Measurements from ENCODE around the gene FYN. TPM values are rescaled to one million over a fixed set of nuclear protein-coding genes. Genes with fewer than 3 reads are reported as not detected.

FYN gene
- total RNA-seq, 1 experiment from 2014 or later = 18.5 TPM

- TF ChIP-seq ZBTB33 (IDR thresholded peaks at IDR 0.05; ENCODE audit: extremely low read depth, insufficient replicate concordance, low read length) = no peak
- TF ChIP-seq SIN3A (IDR thresholded peaks at IDR 0.05; ENCODE audit: low read depth) = no peak
- TF ChIP-seq ZNF274 (IDR thresholded peaks at IDR 0.05; ENCODE audit: low read depth, low read length) = no peak
- TF ChIP-seq CBX3 (IDR thresholded peaks at IDR 0.05; ENCODE audit: low read depth) = no peak
Measured at GRCh38 chr6:111723412-111723970, 149.8 kb downstream of the FYN start (continued).

- Histone ChIP-seq H3K4me3 (replicated peaks in 1 of 2; ENCODE audit: low read depth in 1 of 2, low read length in 2 of 2) (no peak overlapping the region), H2AFZ (ENCODE audit: low read depth, low read length, poor library complexity, severe bottlenecking) (no peak overlapping the region), H3K9ac (ENCODE audit: low read length) (no peak overlapping the region), H3K9me3 (ENCODE audit: control insufficient read depth in 1 of 2, insufficient read depth in 1 of 2, low read depth in 1 of 2, low read length in 2 of 2) (no peaks in the 10 kb centered on the region), H3K4me2 (ENCODE audit: low read length) (no peak overlapping the region), H3K9me2 (ENCODE audit: insufficient read depth) (no peaks in the 10 kb centered on the region), H3K27me3 (ENCODE audit: insufficient read depth, low read length) (no peaks in the 10 kb centered on the region), H3K36me3 (ENCODE audit: control insufficient read depth in 1 of 2, insufficient read depth in 2 of 2, low read length in 2 of 2) (no peaks in the 10 kb centered on the region), H3K27ac (ENCODE audit: low read depth, low read length) (no peak overlapping the region), H4K20me1 (ENCODE audit: insufficient read depth) (no peaks in the 10 kb centered on the region), H3K4me1 (ENCODE audit: control insufficient read depth in 1 of 2, insufficient read depth in 2 of 2, low read length in 2 of 2) (no peaks in the 10 kb centered on the region), H3K79me2 (ENCODE audit: insufficient read depth, low read length) (no peaks in the 10 kb centered on the region)
- DNase-seq (ENCODE audit: low read depth, low spot score) (no peak), ATAC-seq (no peak)
- CTCF ChIA-PET = no interaction called here
- TF ChIP-seq CEBPB (IDR thresholded peaks at IDR 0.05; ENCODE audit: low read depth) (no peak), RAD21 (IDR thresholded peaks at IDR 0.05; ENCODE audit: low read depth) (no peak), CBX3 (IDR thresholded peaks at IDR 0.05; ENCODE audit: low read depth) (no peak), REST (IDR thresholded peaks at IDR 0.05; ENCODE audit: low read depth) (no peak), EZH2phosphoT487 (IDR thresholded peaks at IDR 0.05; ENCODE audit: borderline replicate concordance) (no peak), ELF1 (IDR thresholded peaks at IDR 0.05; ENCODE audit: borderline replicate concordance, low read depth) (no peak), TCF7L2 (IDR thresholded peaks at IDR 0.05; ENCODE audit: borderline replicate concordance, extremely low read depth, insufficient read depth, insufficient read length) (no peak), ZBTB33 (IDR thresholded peaks at IDR 0.05; ENCODE audit: extremely low read depth, insufficient replicate concordance, low read length) (no peak), SRF (IDR thresholded peaks at IDR 0.05; ENCODE audit: low read depth) (no peak), FOSL1 (IDR thresholded peaks at IDR 0.05; ENCODE audit: low read depth) (no peak), YY1 (IDR thresholded peaks at IDR 0.05; ENCODE audit: extremely low read depth, insufficient replicate concordance, low read depth, low read length) (no peak), EZH2 (IDR thresholded peaks at IDR 0.05) (no peak)
- POLR2A ChIA-PET = no interaction called here
- RAD21 ChIA-PET (ENCODE audit: low non-redundant PET in 1 of 2, low total read pairs in 2 of 2, uncharacterized antibody in 2 of 2, unreplicated experiment in 2 of 2) = no interaction called here
- intact Hi-C loops (cut with micrococcal nuclease) = no loop called here
- BruUV-seq (replicated peaks) = no TSS peak
Measured at GRCh38 chr6:111722179-111722731, 151.0 kb downstream of the FYN start.
